Stimulated activated CD4-positive, alpha-beta T cell treated with anti-CD3 and anti-CD28 coated beads, Interleukin-1b, Interleukin-23, amount 100 ng/mL, for 4 hours (primary cell): ENCODE results near the gene HERC2.
A peak's percentile ranks its signal among the peaks of the same experiment; 100 is the strongest.

Source experiments
- DNase-seq, 2 donors: peaks; one replicate each; pipeline ENCODE4 v3.0.0-alpha.2; 2020; ENCODE audit warnings: low read depth in 2 of 2

Gene HERC2

DNA sequence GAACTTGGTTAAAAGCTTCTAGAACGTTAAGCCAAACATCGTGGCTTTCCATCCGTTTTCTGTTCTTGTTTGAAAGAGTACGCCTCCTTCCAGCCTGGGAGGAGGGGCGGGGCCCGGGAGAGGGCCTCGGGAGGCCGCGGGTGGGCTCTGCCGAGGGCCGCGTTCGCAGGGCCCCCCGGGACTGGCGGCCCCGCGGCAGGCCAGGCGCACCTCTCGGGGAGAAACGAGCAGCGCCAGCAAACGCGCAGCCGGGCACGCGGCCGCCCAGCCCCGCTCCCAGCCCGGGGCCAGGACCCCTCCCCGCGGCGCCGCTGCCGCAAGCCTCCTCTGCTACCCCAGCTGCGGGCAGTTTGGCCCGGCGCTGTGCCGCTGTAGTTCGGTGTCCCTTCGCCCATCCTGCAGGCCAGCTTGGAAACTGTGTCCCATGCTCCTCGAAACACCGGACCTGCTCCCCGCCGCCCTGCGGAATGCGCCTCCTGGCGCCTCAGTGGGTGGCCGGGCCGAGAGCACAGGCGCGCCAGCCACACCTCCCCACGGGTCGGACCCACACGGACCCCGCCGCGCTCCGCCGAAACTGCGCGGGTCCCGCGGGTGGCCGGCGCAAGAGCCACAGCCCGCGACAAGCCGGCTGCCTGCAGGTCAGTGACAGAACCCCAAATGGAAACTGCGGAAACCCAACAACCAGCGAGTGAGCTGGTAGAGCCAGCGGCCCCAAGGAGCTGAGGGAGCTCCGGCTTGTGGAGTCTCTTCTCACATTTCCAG, 225.1 kb downstream of the HERC2 start:
- DNase-seq = no peak

DNA sequence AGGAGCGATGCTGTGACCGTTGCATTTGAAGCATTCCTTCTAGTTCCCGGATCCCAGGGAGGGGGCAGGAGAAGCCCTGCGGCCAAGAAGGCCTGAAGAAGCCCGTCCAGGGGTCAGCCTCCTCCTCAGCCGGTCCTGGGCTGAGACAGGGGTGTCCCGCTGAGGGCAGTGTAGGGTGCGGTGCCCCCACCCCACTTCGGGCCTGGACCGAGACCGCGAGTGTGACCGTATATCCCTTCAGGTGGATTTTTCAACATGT, 225.6 kb downstream of the HERC2 start:
- DNase-seq = no peak

GRCh38 chr15:28094732-28095521, 227.1 kb downstream of the HERC2 start:
- peak in 1 of 2 donors; percentile 32 for DNase-seq

GRCh38 chr15:28093752-28094535, 228.0 kb downstream of the HERC2 start:
- no peak for DNase-seq

DNA sequence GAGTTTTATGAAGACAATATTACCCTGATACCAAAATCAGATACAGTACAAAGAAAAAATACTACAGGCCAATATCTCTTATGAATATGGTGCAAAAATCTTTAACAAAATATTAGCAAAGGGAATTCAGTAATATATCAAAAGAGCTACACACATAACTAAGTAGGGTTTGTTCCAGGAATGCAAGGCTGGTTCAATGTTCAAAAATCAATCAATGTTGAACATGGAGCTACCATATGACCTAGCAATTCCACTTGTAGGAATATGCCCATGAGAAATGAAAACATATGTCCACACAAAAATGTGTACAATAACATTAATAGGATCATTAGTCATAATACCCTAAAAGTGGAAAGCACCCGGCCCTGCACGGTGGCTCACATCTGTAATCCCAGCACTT, 230.7 kb downstream of the HERC2 start:
- DNase-seq = no peak

GRCh38 chr15:28086175-28086703, 235.7 kb downstream of the HERC2 start:
- DNase-seq = no peak

DNA sequence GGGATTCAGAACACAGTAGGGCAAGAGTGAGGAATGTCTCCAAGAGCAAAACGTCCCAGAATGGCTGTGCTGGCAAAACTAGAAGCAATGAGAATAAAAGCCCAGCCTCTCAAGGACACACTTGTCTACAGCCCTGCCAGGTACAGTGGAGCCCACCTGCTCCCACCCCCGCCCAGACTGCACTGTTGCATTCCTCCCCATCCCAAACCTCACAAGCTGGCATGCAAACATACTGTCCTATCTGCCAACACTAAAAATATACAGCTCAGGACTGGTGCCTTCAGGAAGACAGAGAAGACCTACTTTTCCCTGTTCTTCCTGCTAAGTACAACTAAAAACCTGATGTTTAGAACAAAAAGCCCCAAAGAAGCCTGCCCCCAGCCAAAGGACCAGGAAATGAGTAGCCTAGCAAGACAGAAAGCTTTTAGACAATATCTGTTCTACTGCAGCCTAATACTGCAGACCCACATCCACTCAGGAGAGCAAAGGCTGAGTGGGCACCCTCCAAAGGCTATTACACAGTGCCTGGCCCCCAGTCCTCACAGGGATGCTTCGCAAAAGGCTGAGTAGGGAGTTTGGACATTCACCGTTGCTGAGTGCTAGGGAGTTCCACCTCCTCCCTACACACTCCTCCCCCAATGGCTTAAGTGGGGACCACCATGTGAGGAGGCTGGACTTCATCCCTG, 236.3 kb downstream of the HERC2 start:
- DNase-seq = no peak

DNA sequence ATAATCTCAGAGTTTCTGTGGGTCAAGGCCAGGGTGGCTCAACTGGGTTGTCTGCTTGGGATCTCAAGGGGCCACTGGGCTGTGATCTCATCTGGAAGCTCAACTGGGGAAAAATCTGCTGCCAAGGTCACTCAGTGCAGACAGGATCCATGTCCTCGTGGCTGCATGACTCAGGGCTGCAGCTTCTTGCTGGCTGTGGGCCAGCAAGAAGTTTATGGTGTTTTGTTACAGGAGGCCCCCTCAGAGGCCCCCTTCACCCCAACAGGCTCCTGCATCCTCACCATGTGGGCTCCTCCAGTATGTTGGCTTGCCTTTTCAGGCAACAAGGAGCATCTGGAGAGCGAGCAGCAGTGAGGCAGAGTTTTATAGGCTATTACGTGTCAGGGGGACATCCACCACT, 237.4 kb downstream of the HERC2 start:
- no peak for DNase-seq

- DNase-seq = no peak
Measured at GRCh38 chr15:28082891-28083684, 238.9 kb downstream of the HERC2 start.

GRCh38 chr15:28081594-28081993, 240.4 kb downstream of the HERC2 start:
- DNase-seq = no peak

DNA sequence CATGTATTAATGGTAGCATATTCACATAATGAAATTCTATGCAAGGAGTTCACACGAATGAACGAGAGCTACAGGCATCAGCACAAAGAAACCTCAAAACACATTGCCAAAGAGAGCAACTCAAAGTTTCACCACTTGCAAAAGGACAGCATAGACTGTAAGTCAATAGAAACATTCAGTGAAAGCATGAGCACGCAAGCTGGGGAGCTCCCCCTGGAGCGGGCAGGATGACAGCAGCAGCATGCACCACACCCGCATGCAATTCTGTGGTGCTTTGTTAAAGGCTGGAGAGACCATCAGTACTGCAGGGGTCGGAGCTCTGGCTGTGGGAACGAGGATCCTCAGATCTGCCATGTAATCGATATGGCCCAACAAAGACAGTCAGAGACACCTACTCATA, 241.6 kb downstream of the HERC2 start:
- no peak for DNase-seq

GRCh38 chr15:28079313-28079969, 242.5 kb downstream of the HERC2 start:
- no peak for DNase-seq

- no peak for DNase-seq
Measured at GRCh38 chr15:28078191-28078719, 243.7 kb downstream of the HERC2 start.

- DNase-seq = no peak
Measured at GRCh38 chr15:28075573-28075972, 246.4 kb downstream of the HERC2 start.

DNA sequence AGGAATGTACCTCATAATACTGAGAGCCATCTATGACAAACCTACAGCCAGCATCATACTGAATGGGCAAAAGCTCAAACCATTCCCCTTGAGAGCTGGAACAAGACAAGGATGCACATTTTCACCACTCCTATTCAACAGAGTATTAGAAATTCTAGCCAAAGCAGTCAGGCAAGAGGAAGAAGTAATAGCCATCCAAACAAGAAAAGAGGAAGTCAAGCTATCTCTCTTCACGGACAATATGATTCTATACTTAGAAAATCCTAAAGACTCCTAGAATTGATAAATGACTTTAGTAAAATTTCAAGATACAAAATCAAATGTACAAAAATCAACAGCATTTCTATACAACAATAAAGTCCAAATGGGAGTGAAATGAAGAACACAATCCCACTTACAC, 253.0 kb downstream of the HERC2 start:
- no peak for DNase-seq

GRCh38 chr15:28066231-28066630, 255.7 kb downstream of the HERC2 start:
- DNase-seq = no peak
